Stimulated activated CD8-positive, alpha-beta memory T cell treated with anti-CD3 and anti-CD28 coated beads, Interleukin-7, amount 100 ng/mL, for 4 hours (primary cell): ENCODE measurements around the gene PLXDC1.

ENCODE experiments used
- DNase-seq, 2 donors: peaks; one replicate each; pipeline ENCODE4 v3.0.0-alpha.2; 2020; ENCODE audit warnings: low read depth in 2 of 2

Gene PLXDC1

GRCh38 chr17:39097150-39097519, 54.3 kb downstream of the PLXDC1 start:
- no peak for DNase-seq

DNA sequence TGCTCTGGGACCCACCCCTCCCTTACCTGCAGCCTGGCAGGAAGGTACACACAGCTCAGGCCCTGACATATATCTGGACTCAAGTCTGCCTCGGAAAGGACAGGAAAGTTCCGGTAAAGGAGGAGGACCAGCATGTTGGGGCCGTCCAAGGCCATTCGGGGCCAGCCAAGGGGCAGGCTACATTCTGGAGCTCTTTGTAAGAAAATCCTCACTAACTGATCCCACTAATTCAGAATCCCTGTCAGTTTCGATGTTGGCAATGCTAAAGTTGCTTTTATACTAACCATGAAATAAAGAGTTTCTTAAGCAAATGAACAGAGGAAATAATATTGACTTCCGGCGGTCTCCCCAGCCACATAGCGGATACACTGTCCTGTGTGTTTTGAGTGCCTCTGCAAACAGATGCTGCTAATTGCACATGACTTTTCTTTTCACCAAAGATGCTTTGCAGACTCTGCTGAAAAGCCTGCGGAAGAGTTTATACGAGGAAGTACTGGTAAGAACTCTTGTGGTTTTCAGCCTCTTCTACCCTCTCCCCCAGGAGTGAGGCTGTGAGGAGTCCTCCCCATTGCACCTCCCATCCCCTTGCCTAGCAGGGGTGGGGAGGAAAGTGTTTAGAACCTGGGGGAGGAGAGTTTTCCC, 54.8 kb downstream of the PLXDC1 start:
- peak; percentile 2 to 24 for DNase-seq

DNA sequence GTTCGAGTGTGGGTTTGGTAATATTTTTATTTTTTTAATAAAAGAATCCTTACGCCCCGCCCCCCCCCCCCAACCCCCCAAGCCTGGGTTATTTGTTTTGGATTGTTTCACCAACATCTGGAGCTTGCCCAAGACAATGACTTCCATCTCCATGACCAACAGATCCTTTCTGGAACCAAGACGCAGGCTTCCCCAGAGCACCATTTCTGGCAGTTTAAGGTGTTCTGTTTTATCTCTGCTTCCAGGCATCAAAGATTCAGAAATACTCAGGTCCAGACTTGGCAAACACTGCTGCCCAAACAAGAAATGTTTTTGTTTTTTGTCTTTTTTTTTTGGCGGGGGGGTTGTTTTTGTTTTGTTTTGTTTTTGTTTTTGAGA, 56.1 kb downstream of the PLXDC1 start:
- no peak for DNase-seq

- peak; percentile 12 to 23 for DNase-seq
These were observed 56.7 kb downstream of the PLXDC1 start for GRCh38 chr17:39094607-39095308.

DNA sequence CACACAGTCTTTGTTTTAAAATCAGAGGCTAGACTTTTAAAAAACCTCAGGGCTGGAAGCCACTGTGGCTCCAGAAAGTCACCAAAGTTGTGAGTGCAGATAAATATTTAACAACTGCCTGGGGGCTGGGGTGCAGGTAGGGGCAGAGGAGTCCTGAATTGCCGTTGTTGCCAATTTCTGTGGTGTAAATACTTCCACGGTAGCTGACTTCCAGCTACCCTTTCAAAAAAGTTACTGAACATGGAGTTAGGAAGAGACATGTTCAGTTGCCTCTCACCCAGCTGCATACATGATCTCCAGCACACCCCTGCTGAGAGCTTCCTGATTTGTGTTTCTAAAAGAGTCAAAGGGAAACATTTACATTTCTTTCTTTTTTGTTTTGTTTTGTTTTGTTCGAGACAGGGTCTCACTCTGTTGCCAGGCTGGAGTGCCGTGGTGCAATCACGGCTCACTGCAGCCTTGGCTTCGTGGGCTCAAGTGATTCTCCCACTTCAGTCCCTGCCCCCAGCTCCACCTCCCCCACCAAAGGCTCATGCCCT, 58.7 kb downstream of the PLXDC1 start:
- no peak for DNase-seq

DNA sequence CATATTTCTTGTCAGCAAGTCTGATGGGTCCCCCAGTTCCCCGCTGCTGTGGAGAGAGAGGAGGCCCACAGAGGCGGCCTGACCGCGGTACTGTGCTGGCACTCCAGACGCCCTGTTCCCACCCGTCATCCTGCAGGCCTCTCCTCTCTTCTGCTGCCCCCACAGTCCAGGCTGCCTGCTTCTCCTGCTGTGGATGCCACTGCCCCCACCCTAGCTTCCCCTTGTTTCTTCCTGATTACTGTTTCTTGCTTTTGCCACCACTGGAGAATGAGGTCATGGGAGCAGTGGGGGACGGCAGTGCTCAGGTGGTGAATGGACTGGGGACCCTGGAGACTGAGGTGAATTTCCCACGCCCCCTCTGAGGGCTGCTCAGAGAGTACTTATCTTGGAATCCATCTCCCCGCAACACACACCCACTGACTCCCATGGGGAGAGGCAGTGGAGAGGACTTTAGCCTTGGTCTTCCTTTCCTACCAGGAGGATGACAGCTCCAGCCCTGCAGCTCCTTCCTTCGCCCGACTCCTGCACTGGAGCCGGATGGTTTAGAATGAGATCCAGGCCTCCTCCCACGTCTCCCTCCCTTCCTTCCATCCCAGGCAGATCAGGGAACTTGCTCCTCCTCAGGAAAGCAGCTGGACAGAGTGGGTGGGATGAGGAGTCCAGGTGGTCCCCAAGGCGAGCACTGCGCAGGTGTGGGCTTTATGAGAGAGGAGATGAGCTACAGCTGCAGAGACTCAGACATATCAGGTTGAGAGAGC, 60.4 kb downstream of the PLXDC1 start:
- no peak for DNase-seq

GRCh38 chr17:39090400-39090799, 61.0 kb downstream of the PLXDC1 start:
- DNase-seq, result no peak

- DNase-seq, result no peak
These were observed 66.9 kb downstream of the PLXDC1 start for GRCh38 chr17:39084558-39084957.

DNA sequence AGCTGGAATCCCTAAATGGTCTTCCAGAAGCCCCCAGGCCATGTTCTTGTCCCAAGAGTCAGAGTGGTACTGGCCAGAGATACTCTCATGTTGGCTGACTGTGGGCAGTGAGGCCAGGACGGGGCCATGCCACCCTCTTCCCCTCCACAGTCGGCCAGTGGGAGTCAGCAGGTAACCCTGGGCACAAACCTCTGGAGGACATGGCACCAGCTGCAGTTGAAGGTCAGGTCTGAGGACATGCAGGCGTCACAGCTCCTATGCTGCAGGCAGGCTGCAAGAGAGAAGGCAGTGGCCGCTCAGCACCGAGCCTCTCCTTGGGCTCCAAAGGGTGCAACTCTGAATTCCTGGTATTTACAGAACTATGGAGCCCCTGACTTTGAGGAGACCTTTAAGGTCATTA, 68.2 kb downstream of the PLXDC1 start:
- DNase-seq, result no peak

GRCh38 chr17:39082482-39082881, 69.0 kb downstream of the PLXDC1 start:
- no peak for DNase-seq

- DNase-seq, result no peak
These were observed 69.6 kb downstream of the PLXDC1 start for GRCh38 chr17:39081851-39082250.

DNA sequence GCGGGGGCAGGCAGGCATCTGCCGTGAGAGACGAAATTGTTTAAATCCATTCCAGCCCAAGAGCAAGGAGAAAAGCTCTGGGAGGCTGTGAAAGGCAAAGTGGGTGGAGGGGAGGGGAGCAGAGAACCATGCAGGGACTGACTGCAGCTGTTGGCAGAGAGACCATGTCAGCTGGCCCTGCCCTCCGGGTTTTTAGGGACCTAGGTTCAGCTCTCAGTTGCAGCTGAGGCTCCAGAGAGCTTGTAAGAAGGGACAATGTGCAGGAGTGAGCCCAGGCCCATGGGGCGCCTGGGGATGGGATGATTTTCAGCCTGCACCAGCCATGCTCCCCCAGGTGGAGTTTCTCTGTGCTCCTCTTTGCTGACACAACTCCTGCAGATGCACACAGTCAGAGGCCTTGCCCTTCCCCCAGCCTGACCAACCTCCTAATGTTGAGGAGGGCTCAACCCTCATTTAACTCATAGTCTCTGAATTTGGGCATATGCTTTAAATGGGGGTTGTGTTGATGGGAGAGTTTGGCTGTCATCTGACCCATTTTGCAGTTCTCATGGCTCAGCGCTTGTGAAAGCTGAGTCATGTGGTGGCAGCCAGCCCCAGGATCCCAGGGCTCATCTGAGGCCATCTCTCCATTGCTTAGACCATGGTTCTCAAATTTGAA, 70.9 kb downstream of the PLXDC1 start:
- DNase-seq, result no peak

GRCh38 chr17:39079836-39080235, 71.6 kb downstream of the PLXDC1 start:
- DNase-seq, result no peak

DNA sequence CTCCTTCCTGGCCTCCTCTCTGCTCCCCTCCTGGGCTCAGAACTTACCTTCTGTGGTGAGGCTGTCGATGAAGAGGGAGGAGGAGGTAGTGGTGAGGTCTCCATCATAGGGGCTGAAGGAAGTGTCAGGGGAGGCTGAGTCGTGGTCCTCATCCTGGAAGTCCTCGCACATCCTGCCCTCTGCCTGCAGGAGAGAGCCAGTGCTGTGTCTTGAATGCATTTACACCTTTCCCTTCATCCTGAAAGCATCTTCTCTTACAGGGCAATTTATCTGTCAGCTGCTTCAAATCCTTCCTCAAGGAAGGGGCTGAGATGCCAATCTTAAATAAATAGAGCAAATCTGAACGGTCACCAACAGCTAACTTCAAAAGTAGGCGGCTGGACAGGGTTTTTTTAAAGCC, 73.6 kb downstream of the PLXDC1 start:
- no peak for DNase-seq

- DNase-seq, result no peak
These were observed 74.2 kb downstream of the PLXDC1 start for GRCh38 chr17:39077252-39077651.

DNA sequence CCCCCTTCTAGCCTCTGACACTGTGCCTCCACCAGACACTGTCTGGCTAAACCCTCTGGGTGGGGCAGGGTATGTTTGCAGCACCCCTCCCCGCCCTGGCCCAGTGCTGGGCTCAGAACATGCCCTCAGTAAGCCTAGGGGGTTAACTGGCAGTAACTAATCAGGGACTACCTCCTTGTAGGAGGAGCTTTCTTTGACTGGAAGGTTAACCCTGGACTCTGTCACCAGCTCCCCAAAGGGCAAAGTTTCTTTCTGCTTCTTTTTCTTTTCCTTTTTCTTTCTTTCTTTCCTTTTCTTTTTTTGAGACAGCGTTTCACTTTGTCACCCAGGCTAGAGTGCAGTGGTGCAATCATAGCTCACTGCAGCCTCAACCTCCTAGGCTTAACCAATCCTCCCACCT, 76.8 kb downstream of the PLXDC1 start:
- no peak for DNase-seq

DNA sequence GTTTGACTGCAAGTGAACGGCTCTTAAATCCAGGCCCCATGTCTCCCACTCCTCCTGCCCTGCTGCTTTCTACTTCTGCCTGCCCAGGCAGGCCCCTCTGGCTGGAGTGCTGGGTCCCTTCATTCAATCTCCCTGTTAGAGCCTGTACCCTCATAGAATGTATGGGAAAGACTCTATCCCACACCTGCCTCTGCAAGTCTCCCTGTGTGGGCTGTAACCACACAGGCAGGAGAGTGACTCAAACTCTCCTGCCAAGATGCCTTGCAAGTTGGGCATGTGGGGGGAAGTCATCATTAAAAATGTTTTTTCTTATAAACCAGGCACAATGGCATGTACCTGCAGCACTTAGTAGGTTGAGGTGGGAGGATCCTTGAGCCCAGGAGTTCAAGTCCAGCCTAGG, 77.5 kb downstream of the PLXDC1 start:
- no peak for DNase-seq

DNA sequence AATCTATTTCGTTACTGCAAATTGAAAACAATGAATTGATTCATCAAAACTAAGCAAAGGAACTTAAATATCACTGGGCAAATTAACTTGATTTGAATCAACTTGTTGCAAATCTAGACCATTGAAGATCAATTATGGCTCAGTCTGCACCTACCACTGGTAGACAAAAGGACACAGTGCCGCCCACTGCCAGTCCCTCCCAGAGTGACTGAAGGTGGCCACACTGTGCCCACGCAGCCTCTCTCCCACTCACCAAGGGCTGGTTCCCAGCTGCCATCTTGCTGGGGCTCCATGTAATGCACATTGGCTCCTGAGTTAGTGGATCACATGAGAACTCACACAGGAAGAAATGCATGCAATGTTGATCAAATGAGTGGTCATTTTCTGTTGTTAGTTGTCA, 78.1 kb downstream of the PLXDC1 start:
- no peak for DNase-seq

- no peak for DNase-seq
These were observed 79.9 kb downstream of the PLXDC1 start for GRCh38 chr17:39071573-39071972.

DNA sequence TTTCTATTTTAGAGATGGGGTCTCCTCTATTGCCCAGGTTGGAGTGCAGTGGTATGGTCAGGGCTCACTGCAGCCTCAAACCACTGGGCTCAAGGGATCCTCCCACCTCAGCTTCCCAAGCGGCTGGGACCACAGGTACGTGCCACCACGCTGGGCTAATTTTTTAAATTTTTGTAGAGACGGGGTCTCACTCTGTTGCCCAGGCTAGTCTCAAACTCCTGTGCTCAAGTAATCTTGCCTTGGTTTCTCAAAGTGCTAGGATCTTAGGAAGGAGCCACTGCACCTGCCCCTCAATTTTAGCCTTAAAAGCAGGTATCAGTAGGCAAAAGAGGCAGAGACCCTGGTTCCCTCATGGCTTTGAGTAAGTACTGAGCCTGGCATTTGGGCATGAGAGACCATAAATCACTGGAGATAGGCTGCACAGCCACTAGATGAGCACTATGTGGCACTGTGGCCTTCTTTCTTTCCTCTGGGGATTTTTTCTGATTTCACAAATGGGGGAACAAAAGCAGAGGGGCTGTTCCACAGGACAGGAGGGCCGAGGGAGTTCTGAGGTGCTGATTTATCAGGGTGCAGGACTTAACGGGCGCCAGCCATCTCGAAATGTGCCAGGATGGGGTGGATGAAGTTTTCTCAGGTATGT, 82.2 kb downstream of the PLXDC1 start:
- no peak for DNase-seq

GRCh38 chr17:39064819-39065218, 86.6 kb downstream of the PLXDC1 start:
- no peak for DNase-seq

DNA sequence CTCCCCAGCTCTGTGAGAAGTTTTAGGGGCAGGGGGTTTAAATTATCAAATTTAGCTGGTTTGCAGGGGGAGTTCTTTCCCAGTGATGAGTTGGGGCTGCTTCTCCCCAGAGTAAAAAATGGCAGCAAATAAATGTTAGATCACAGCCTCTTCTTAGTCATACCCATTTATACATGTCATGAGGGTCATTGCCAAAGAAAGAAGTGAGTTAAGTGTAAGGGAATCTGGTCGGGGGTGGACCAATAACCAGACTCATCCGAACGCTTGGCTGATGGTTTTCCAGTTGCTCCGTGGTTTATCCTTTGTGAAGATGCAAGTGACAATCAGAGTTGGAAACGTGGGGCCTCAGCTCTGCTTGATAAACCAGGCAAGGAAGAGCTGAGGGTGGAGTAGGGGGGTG, 87.1 kb downstream of the PLXDC1 start:
- no peak for DNase-seq
